Stimulated activated CD4-positive, alpha-beta T cell treated with anti-CD3 and anti-CD28 coated beads, Interleukin-1b, Interleukin-23, amount 100 ng/mL, for 48 hours (primary cell): Measurements from ENCODE around the gene MICA.

ENCODE experiments used
- DNase-seq: peaks from one replicate; pipeline ENCODE4 v3.0.0-alpha.2; 2020

Gene MICA

GRCh38 chr6:31462964-31463870 is 59.8 kb downstream of the MICA start:
- DNase-seq = peak; percentile 88

GRCh38 chr6:31464252-31465184 is 61.1 kb downstream of the MICA start:
- DNase-seq = no peak
